Gastroesophageal sphincter (tissue), 4 donors: ENCODE data around the gene SLC2A4. TPM values are rescaled to one million over a fixed set of nuclear protein-coding genes. Genes with fewer than 3 reads are reported as not detected.
A peak's percentile ranks its signal among the peaks of the same experiment; 100 is the strongest.

Experiments
- ATAC-seq: fragments of 150-250 bp; one replicate; pipeline ENCODE4 v1.9.1; 2016; ENCODE audit warnings: mild to moderate bottlenecking, moderate library complexity
- H3K27ac ChIP-seq, 4 donors: fragments of 200-600 bp; sonication (generic) in 3 of 4; 1 replicate in 3 of 4; 2 replicates in 1 of 4; pipeline ENCODE4 v1.5.1; 2016 to 2019
- H3K27me3 ChIP-seq: fragments of 200-600 bp; sonication (generic); one replicate; pipeline ENCODE4 v1.5.1; 2019
- H3K36me3 ChIP-seq, 2 donors: fragments of 200-600 bp; sonication (generic); one replicate each; pipeline ENCODE4 v1.5.1; 2019; ENCODE audit warnings: control low read depth in 1 of 2
- H3K4me1 ChIP-seq, 3 donors: fragments of 200-600 bp; sonication (generic); 1 replicate in 2 of 3; 2 replicates in 1 of 3; pipeline ENCODE4 v1.5.1; 2016 to 2019; ENCODE audit warnings: control low read depth in 2 of 3
- H3K4me3 ChIP-seq, 2 donors: fragments of 200-600 bp; sonication (generic); one replicate each; pipeline ENCODE4 v1.5.1; 2019; ENCODE audit warnings: mild to moderate bottlenecking in 1 of 2, moderate library complexity in 1 of 2
- H3K9me3 ChIP-seq, 3 donors: fragments of 200-600 bp; sonication (generic); one replicate each; pipeline ENCODE4 v1.5.1; 2017 to 2019; ENCODE audit warnings: control low read depth in 2 of 3
- CTCF ChIP-seq, 4 experiments: fragments of 200-600 bp in 2 of 4; fragments of 450-650 bp in 2 of 4; sonication (generic) in 1 of 4; IDR thresholded peaks; one replicate each; pipeline ENCODE4 v1.5.1; 2017 to 2019; ENCODE audit warnings: antibody characterized with exemption in 4 of 4, mild to moderate bottlenecking in 2 of 4, moderate library complexity in 2 of 4
- EP300 ChIP-seq: sonication (generic); formaldehyde crosslinking; IDR thresholded peaks from one replicate; pipeline ENCODE4 v1.6.1; 2017; ENCODE audit warnings: antibody characterized with exemption, mild to moderate bottlenecking
- POLR2A ChIP-seq, 2 donors: fragments of 450-650 bp; IDR thresholded peaks; one replicate each; pipeline ENCODE4 v1.6.1; 2017; ENCODE audit warnings: antibody characterized with exemption in 2 of 2, mild to moderate bottlenecking in 2 of 2, moderate library complexity in 1 of 2
- POLR2AphosphoS5 ChIP-seq: sonication (generic); formaldehyde crosslinking; IDR thresholded peaks from one replicate; pipeline ENCODE4 v1.6.1; 2017; ENCODE audit warnings: antibody characterized with exemption
- WGBS, 2 donors: methylation state at CpG; one replicate each; pipeline ENCODE4 v1.1.5; 2018; ENCODE audit warnings: low coverage in 1 of 2; 5-methylcytosine and 5-hydroxymethylcytosine counted together
- total RNA-seq, 4 donors: library from RNA; depleted of rRNA; stranded (reverse); fragments of >200 nt; gene quantifications; one replicate each; pipeline ENCODE4 v1.1.0, GENCODE V29; 2016

SLC2A4 gene
- total RNA-seq, 4 donors from 2014 or later, result 71.8 to 200 (median 149) TPM

DNA sequence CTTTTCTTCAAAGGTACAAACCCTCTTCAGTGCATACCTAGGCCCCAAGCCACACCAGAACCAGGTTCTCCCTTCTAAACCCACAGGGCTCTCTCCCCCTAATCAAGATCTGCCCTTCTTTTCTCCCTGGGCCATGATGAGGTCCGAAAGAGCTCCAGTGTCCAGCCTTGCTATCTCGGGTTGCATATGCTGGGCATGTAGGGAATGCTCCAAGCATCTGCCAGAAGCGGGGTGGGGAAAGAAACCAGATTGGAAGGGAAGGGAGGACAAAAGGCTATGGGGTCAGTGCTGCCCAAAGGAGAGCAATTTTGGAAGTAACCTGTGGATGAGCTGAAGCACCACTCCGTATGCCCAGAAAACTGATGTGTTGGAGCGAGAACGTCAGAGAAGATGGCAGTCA, 32.3 kb upstream of the SLC2A4 start:
- no peak overlapping the region for H3K27ac ChIP-seq
- H3K36me3 ChIP-seq, result peaks cover 0 to 31% of the 10 kb centered on the region in 2 donors
- TF ChIP-seq EP300 (no peak), CTCF (IDR thresholded peaks at IDR 0.05) (no peak), POLR2AphosphoS5 (no peak), POLR2A (IDR thresholded peaks at IDR 0.05) (no peak)
- peaks cover 5 to 63% (median 27%) of the 10 kb centered on the region in 3 donors for H3K4me1 ChIP-seq
- WGBS, 2 donors, result 85 to 93% methylated on average over 5 of the region's 6 CpGs
- H3K4me3 ChIP-seq, result peak overlapping the region in 1 of 2 donors; percentile 94
- H3K27me3 ChIP-seq, result no peaks in the 10 kb centered on the region
- ATAC-seq, result no peak
- H3K9me3 ChIP-seq, result no peaks in the 10 kb centered on the region

- peaks cover 0 to 31% of the 10 kb centered on the region in 2 donors for H3K36me3 ChIP-seq
- 90% methylated on average over 7 of the region's 7 CpGs; no CpG with 5 or more reads in 1 of the 2 donors for WGBS, 2 donors
- H3K4me1 ChIP-seq, result peaks cover 5 to 59% (median 27%) of the 10 kb centered on the region in 3 donors
- no peaks in the 10 kb centered on the region for H3K27me3 ChIP-seq
- peak overlapping the region in 3 of 4 donors; percentile 90 to 98 (median 91) for H3K27ac ChIP-seq
- TF ChIP-seq CTCF (IDR thresholded peaks at IDR 0.05), result no peak
- no peak for TF ChIP-seq POLR2A (IDR thresholded peaks at IDR 0.05)
- TF ChIP-seq POLR2AphosphoS5, result no peak
- TF ChIP-seq EP300, result no peak
- peak overlapping the region in 1 of 2 donors; percentile 94 for H3K4me3 ChIP-seq
- no peak for ATAC-seq
- no peaks in the 10 kb centered on the region for H3K9me3 ChIP-seq
Observed at GRCh38 chr17:7249830-7250229, 31.7 kb upstream of the SLC2A4 start.

DNA sequence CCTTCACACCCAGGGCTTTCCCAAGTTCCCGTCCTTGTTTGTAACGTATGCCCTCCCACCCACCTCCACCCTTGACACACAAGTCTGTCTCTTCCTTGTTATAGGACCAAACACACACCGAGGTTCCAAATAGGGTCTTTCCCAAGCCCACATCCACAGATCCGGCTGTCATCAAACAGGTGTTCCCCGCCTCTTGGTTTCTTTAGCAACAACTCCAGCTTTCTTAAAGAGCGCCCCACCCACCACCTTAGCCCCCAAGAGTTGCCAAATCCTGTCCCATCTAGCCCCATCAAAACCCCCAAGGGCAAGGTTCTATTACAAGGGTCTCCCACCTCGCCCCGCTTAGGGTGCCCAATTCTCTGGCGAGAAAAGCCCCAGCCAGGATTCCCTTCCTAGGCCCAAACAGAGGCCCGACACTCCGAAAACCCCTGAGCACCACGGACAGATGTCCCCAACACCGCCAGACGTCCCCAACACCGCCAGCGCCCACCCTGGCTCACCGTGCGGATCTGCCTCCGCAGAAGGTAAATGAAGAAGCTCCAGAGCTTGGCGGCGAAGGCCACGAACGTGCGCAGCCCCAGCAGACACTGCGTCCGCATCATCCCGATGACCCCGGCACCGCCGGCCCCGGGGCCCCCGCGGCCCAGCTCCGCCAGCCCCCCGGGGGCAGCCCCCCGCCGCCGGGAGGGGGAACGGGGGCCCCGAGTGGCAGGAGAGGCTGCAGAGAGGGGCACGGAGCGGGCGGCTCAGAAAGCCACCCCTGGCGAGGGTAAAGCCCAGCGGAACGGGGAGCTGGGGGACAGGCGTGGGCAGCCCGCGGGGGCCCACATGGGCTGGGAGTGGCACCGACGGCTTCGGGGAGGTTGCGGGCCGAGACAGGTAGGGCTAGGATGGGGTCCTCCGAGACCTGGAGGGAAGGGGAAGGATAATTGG, 30.6 kb upstream of the SLC2A4 start:
- peak overlapping the region; percentile 90 to 98 (median 94) for H3K27ac ChIP-seq
- no peaks in the 10 kb centered on the region for H3K27me3 ChIP-seq
- peak; percentile 7 for ATAC-seq
- no peaks in the 10 kb centered on the region for H3K9me3 ChIP-seq
- peak overlapping the region; percentile 79 to 94 for H3K4me3 ChIP-seq
- H3K4me1 ChIP-seq, result peaks cover 5 to 59% (median 27%) of the 10 kb centered on the region in 3 donors
- WGBS, 2 donors, result 0 to 2% methylated on average over 4 to 6 of the region's 55 CpGs
- H3K36me3 ChIP-seq, result peaks cover 0 to 31% of the 10 kb centered on the region in 2 donors
- TF ChIP-seq POLR2AphosphoS5 (no peak), CTCF (IDR thresholded peaks at IDR 0.05) (no peak), POLR2A (IDR thresholded peaks at IDR 0.05) (no peak)

- no peaks in the 10 kb centered on the region for H3K9me3 ChIP-seq
Observed at GRCh38 chr17:7251661-7252175, 29.8 kb upstream of the SLC2A4 start, which contains the start of gene CTDNEP1. Gene CTDNEP1 (minus strand): TSS chr17:7251734. CDS start chr17:7251296, 438 bp downstream.

More at GRCh38 chr17:7251661-7252175, 29.8 kb upstream of the SLC2A4 start, which contains the start of gene CTDNEP1:
- WGBS, 2 donors, result 0 to 3% methylated on average over 12 to 23 of the region's 41 CpGs
- peak within 1 kb of the TSS; percentile 79 to 94 for H3K4me3 ChIP-seq
- peaks cover 0 to 31% of the 10 kb centered on the region in 2 donors for H3K36me3 ChIP-seq
- peak; percentile 96 for ATAC-seq
- no peaks in the 10 kb centered on the region for H3K27me3 ChIP-seq
- no peak for TF ChIP-seq CTCF (IDR thresholded peaks at IDR 0.05)
- no peak for TF ChIP-seq EP300
- TF ChIP-seq POLR2A (IDR thresholded peaks at IDR 0.05), result peak in 1 of 2 donors; percentile 19
- peak; percentile 50 for TF ChIP-seq POLR2AphosphoS5
- peaks cover 5 to 51% (median 27%) of the 10 kb centered on the region in 3 donors for H3K4me1 ChIP-seq
- peak within 1 kb of the TSS; percentile 90 to 98 (median 94) for H3K27ac ChIP-seq
